Karpas-422 (cell line): ENCODE measurements around the gene TMEM238. TPM values are rescaled to one million over a fixed set of nuclear protein-coding genes. Genes with fewer than 3 reads are reported as not detected.

Experiments
- DNase-seq: peaks from one replicate; pipeline ENCODE4 v3.0.0-alpha.2; 2015
- H2AFZ ChIP-seq: fragments of 200-600 bp; sonication (generic); 2 replicates; pipeline ENCODE4 v1.6.1; 2014; ENCODE audit warnings: antibody characterized with exemption, low read length, mixed read lengths
- H3K27ac ChIP-seq: fragments of 200-600 bp; sonication (generic); 2 replicates; pipeline ENCODE4 v1.5.1; 2014; ENCODE audit warnings: mild to moderate bottlenecking, low read length, moderate library complexity
- H3K27me3 ChIP-seq: fragments of 200-600 bp; sonication (generic); 2 replicates; pipeline ENCODE4 v1.6.1; 2014; ENCODE audit warnings: low read length, mixed read lengths
- H3K36me3 ChIP-seq: fragments of 200-600 bp; sonication (generic); 2 replicates; pipeline ENCODE4 v1.6.1; 2014; ENCODE audit warnings: low read length, mixed read lengths; ENCODE audit not compliant: insufficient read depth
- H3K4me1 ChIP-seq: fragments of 200-600 bp; sonication (generic); 2 replicates; pipeline ENCODE4 v1.6.1; 2014; ENCODE audit warnings: mild to moderate bottlenecking, low read length, mixed read lengths
- H3K4me2 ChIP-seq: fragments of 200-600 bp; sonication (generic); 2 replicates; pipeline ENCODE4 v1.6.1; 2014; ENCODE audit warnings: low read length, low read depth, mild to moderate bottlenecking; ENCODE audit not compliant: poor library complexity, severe bottlenecking
- H3K4me3 ChIP-seq: fragments of 200-600 bp; sonication (generic); 2 replicates; pipeline ENCODE4 v1.5.1; 2014; ENCODE audit warnings: mild to moderate bottlenecking, antibody characterized with exemption, low read length, mixed read lengths
- H3K79me2 ChIP-seq: fragments of 200-600 bp; sonication (generic); 2 replicates; pipeline ENCODE4 v1.6.1; 2014; ENCODE audit warnings: mild to moderate bottlenecking, low read length, mixed read lengths
- H3K9ac ChIP-seq: fragments of 200-600 bp; sonication (generic); 2 replicates; pipeline ENCODE4 v1.6.0; 2014; ENCODE audit warnings: low read length
- H3K9me2 ChIP-seq: fragments of 200-600 bp; sonication (generic), shearing (Covaris generic); replicated peaks from 2 replicates; pipeline ENCODE4 v1.6.0; 2014; ENCODE audit warnings: mild to moderate bottlenecking, low read length, moderate library complexity; ENCODE audit not compliant: insufficient read depth
- H3K9me3 ChIP-seq: fragments of 300-700, 200-600 bp; sonication (generic); 2 replicates; pipeline ENCODE4 v1.6.1; 2014; ENCODE audit warnings: low read length, mixed read lengths
- H4K20me1 ChIP-seq: fragments of 200-600 bp; sonication (generic); 2 replicates; pipeline ENCODE4 v1.6.1; 2014; ENCODE audit warnings: mild to moderate bottlenecking, antibody characterized with exemption, low read length, low read depth; ENCODE audit not compliant: insufficient read depth
- total RNA-seq: library from RNA; depleted of rRNA; stranded (reverse); fragments of >200 nt; shearing (Covaris generic); gene quantifications from 2 replicates; pipeline ENCODE4 v1.2.3, GENCODE V29; 2014; ENCODE audit warnings: low replicate concordance

The TMEM238 gene
- total RNA-seq, 1 experiment from 2014 or later: 0.89 TPM

GRCh38 chr19:55398200-55398925 is 14.3 kb upstream of the TMEM238 start:
- no peak for DNase-seq
- no peaks in the 10 kb centered on the region for H3K9me3 ChIP-seq
- H3K27me3 ChIP-seq: no peaks in the 10 kb centered on the region
- peaks cover 16% of the 10 kb centered on the region for H3K36me3 ChIP-seq
- no peaks in the 10 kb centered on the region for H3K79me2 ChIP-seq
- H2AFZ ChIP-seq: no peak overlapping the region
- H3K9ac ChIP-seq: no peak overlapping the region
- 0 out of 2 replicates have a peak, but pooled peaks cover 4% of the 10 kb centered on the region for H3K4me1 ChIP-seq
- no peak overlapping the region for H3K27ac ChIP-seq
- H3K4me3 ChIP-seq: no peak overlapping the region
- H3K4me2 ChIP-seq: no peak overlapping the region
- H4K20me1 ChIP-seq: peaks cover 23% of the 10 kb centered on the region
- H3K9me2 ChIP-seq: no peaks in the 10 kb centered on the region

DNA sequence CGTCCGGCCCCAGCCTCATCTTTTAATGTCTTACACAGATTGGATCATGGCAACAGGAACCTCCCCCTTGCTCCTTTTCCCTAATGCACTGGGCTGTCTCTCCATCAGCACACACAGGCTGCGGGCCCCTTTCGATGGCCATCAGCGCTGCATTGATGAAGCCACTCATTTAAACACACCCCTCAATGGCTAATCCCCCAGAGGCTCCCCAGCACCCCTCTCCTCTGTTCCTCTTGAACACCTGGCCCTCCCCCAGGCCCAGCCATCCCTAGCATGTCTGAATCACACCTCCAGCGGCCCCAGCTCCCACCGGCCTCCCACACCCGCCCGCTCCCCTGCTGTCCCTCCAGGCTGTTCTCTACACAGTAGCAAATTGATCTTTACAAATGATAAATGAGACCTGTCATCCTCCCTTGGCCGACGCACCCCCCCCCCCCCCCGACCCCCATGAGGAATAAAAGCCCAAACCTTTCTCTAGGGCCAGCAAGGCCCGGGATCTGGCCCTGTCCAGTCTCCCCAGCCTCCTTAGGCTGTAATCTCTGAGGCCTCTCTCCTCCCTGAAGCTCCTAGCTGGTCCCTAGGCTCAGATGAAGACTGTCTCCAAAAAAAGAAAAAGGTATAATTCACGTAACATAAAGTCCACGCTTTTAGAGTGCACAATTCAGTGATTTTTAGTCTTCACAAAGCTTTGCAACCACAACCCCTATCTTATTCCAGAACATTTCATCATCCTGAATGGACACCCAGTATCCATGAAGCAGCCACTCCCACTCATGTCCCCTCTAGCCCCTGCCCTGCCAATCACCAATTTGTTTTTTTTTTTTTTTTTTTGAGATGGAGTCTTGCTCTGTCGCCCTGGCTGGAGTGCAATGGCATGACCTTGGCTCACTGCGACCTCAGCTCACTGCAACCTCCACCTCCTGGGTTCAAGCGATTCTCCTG is 9.0 kb upstream of the TMEM238 start:
- no peak for DNase-seq
- Histone ChIP-seq H3K4me1 (no peaks in the 10 kb centered on the region; the same call in 1 of the 2 replicates), H3K9me3 (no peaks in the 10 kb centered on the region), H4K20me1 (peaks cover 28% of the 10 kb centered on the region), H3K27ac (no peak overlapping the region), H3K27me3 (no peaks in the 10 kb centered on the region), H2AFZ (no peak overlapping the region), H3K36me3 (peaks cover 7% of the 10 kb centered on the region), H3K4me3 (no peak overlapping the region), H3K4me2 (no peak overlapping the region), H3K9me2 (no peaks in the 10 kb centered on the region), H3K79me2 (no peaks in the 10 kb centered on the region), H3K9ac (no peak overlapping the region)

DNA sequence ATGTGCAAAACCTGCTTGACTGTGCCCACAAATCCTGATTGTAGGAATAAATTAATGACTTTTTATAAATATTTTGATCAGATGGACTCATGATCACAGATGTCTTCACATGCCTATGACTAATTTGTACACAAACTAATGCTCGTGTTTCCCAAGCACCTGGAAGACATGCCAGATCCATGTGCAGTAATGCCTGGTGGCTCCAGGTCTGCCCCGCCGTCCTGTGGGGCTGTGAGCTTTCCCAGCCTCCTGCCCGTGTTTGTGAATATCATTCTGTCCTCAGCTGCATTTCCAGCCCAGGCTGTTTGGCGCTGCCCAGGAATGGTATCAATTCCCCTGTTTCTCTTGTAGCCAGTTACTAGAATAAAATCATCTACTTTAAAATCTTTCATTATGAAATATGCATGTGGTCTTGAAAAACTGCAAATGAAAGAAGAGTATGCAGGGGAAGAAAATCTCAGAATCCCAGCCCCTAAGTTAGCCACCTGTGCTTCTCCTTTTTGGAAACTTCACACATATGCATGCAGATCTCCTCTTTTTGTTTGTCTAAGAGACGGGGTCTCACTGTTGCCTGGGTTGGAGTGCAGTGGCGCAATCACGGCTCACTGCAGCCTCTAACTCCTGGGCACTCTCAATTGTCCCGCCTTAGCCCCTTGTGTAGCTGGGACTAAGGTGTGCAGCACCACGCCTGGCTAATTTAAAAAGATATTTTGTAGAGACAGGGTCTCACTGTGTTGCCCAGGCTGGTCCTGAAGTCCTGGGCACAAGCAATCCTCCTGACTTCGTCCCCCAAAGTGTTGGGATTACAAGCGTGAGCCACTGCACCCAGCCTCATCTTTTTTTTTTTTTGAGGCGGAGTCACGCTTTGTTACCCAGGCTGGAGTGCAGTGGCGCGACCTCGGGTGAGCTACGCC is 7.9 kb upstream of the TMEM238 start:
- Histone ChIP-seq H3K9ac (no peak overlapping the region), H2AFZ (no peak overlapping the region), H4K20me1 (peaks cover 40% of the 10 kb centered on the region)

DNA sequence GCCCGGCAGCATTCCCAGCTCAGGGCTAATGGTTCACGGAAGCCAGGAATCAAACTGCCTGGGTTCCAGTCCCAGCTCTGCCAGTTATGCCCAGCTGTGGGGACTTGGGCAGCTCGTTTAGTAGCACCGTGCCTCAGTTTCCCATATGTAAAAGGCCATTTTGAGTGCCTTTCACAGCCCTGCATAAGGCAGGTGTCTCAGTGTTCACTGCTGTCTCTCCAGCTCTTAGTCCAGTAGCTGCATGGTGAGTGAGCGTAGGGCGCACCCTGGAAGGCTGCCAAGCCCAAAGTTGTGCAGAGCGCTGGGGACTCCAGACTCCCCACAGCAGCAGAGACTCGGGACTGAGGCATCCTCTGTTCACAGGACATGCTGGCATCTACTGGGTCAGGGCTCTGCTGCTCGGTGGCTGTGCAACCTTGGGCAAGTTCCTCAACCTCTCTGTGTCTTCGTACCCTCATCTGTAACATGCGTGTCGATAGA is 7.1 kb upstream of the TMEM238 start:
- no peak overlapping the region for H3K9ac ChIP-seq
- H2AFZ ChIP-seq: no peak overlapping the region
- H3K79me2 ChIP-seq: peaks cover 13% of the 10 kb centered on the region
- no peaks in the 10 kb centered on the region for H3K9me3 ChIP-seq
- no peak overlapping the region for H3K27ac ChIP-seq
- H3K4me3 ChIP-seq: no peak overlapping the region
- H3K4me1 ChIP-seq: peaks cover 16% of the 10 kb centered on the region
- no peaks in the 10 kb centered on the region for H3K9me2 ChIP-seq
- H3K4me2 ChIP-seq: no peak overlapping the region
- H4K20me1 ChIP-seq: peaks cover 47% of the 10 kb centered on the region
- peaks cover 25% of the 10 kb centered on the region for H3K36me3 ChIP-seq
- peak; percentile 59 for DNase-seq
- no peaks in the 10 kb centered on the region for H3K27me3 ChIP-seq

More for the DNA sequence above, 7.9 kb upstream of the TMEM238 start:
- no peak overlapping the region for H3K27ac ChIP-seq
- no peak overlapping the region for H3K4me2 ChIP-seq
- H3K4me1 ChIP-seq: peaks cover 11% of the 10 kb centered on the region
- peaks cover 18% of the 10 kb centered on the region for H3K36me3 ChIP-seq
- no peak overlapping the region for H3K4me3 ChIP-seq
- no peaks in the 10 kb centered on the region for H3K27me3 ChIP-seq
- no peaks in the 10 kb centered on the region for H3K9me2 ChIP-seq
- no peaks in the 10 kb centered on the region for H3K9me3 ChIP-seq
- no peak for DNase-seq
- peaks cover 6% of the 10 kb centered on the region for H3K79me2 ChIP-seq

- Histone ChIP-seq H3K9me3 (no peaks in the 10 kb centered on the region), H3K4me3 (no peak overlapping the region), H3K27ac (no peak overlapping the region), H3K9ac (no peak overlapping the region), H3K27me3 (no peaks in the 10 kb centered on the region), H3K79me2 (peaks cover 17% of the 10 kb centered on the region), H3K36me3 (peaks cover 26% of the 10 kb centered on the region), H4K20me1 (peaks cover 50% of the 10 kb centered on the region), H3K4me2 (no peak overlapping the region), H3K9me2 (no peaks in the 10 kb centered on the region), H3K4me1 (peaks cover 17% of the 10 kb centered on the region), H2AFZ (no peak overlapping the region)
- peak; percentile 64 for DNase-seq
Observed at GRCh38 chr19:55390461-55390880, 6.4 kb upstream of the TMEM238 start.

GRCh38 chr19:55389386-55390317 is 5.6 kb upstream of the TMEM238 start:
- peaks cover 24% of the 10 kb centered on the region for H3K4me1 ChIP-seq
- no peaks in the 10 kb centered on the region for H3K9me2 ChIP-seq
- H3K9me3 ChIP-seq: no peaks in the 10 kb centered on the region
- H3K36me3 ChIP-seq: peaks cover 26% of the 10 kb centered on the region
- H3K4me3 ChIP-seq: no peak overlapping the region
- H2AFZ ChIP-seq: no peak overlapping the region
- peaks cover 50% of the 10 kb centered on the region for H4K20me1 ChIP-seq
- DNase-seq: peak; percentile 63
- no peak overlapping the region for H3K4me2 ChIP-seq
- no peaks in the 10 kb centered on the region for H3K27me3 ChIP-seq
- H3K79me2 ChIP-seq: peaks cover 17% of the 10 kb centered on the region
- H3K9ac ChIP-seq: no peak overlapping the region
- no peak overlapping the region for H3K27ac ChIP-seq
